Measurements from ENCODE around the gene TTLL3. TPM values are rescaled to one million over a fixed set of nuclear protein-coding genes. Genes with fewer than 3 reads are reported as not detected.

Gene TTLL3
- total RNA-seq, 3 donors from 2014 or later (not counting 1 experiment from before 2014, with no cell fraction given) = 133 to 137 (median 136) TPM

- WGBS (ENCODE audit: insufficient coverage) = 94% methylated on average over 13 of the region's 13 CpGs
- Histone ChIP-seq H3K4me1 (ENCODE audit: control insufficient read depth, insufficient read depth, low read length) (peaks cover 15% of the 10 kb centered on the region), H3K27ac (ENCODE audit: low read length) (no peak overlapping the region), H3K9me3 (ENCODE audit: control insufficient read depth, insufficient read depth, low read length) (no peaks in the 10 kb centered on the region), H3K36me3 (ENCODE audit: control insufficient read depth, insufficient read depth, low read length) (peaks cover 62% of the 10 kb centered on the region), H3K27me3 (ENCODE audit: control insufficient read depth, insufficient read depth, low read length) (no peaks in the 10 kb centered on the region), H3K4me3 (ENCODE audit: low read length) (no peak overlapping the region)
- H3K9me3 Mint-ChIP-seq = no peaks in the 10 kb centered on the region
- peaks cover 42 to 56% of the 10 kb centered on the region in 2 donors for H3K4me1 Mint-ChIP-seq
- H3K4me3 Mint-ChIP-seq = no peak overlapping the region
- intact Hi-C loops (cut with micrococcal nuclease) = no loop called here
- no peaks in the 10 kb centered on the region for H3K27me3 Mint-ChIP-seq (ENCODE audit: low read depth in 2 of 2)
- DNase-seq (peak in 1 of 2 donors; percentile 32), ATAC-seq (no peak)
- H3K36me3 Mint-ChIP-seq = peaks cover 21% of the 10 kb centered on the region
- TF ChIP-seq CTCF (IDR thresholded peaks at IDR 0.05) = no peak
- peak overlapping the region in 1 of 2 donors; percentile 22 for H3K27ac Mint-ChIP-seq
These were observed 23.0 kb upstream of the TTLL3 start for GRCh38 chr3:9786825-9787669.

GRCh38 chr3:9787714-9788113 is 22.3 kb upstream of the TTLL3 start:
- peaks cover 21% of the 10 kb centered on the region for H3K36me3 Mint-ChIP-seq
- H3K9me3 Mint-ChIP-seq = no peaks in the 10 kb centered on the region
- peaks cover 58% of the 10 kb centered on the region for H3K36me3 ChIP-seq (ENCODE audit: control insufficient read depth, insufficient read depth, low read length)
- peaks cover 11% of the 10 kb centered on the region for H3K4me1 ChIP-seq (ENCODE audit: control insufficient read depth, insufficient read depth, low read length)
- H3K27me3 Mint-ChIP-seq (ENCODE audit: low read depth in 2 of 2) = no peaks in the 10 kb centered on the region
- TF ChIP-seq CTCF (IDR thresholded peaks at IDR 0.05) = no peak
- peaks cover 36 to 50% of the 10 kb centered on the region in 2 donors for H3K4me1 Mint-ChIP-seq
- H3K27me3 ChIP-seq (ENCODE audit: control insufficient read depth, insufficient read depth, low read length) = no peaks in the 10 kb centered on the region
- ATAC-seq = no peak
- no peak overlapping the region for H3K27ac ChIP-seq (ENCODE audit: low read length)
- no peak overlapping the region for H3K4me3 Mint-ChIP-seq
- WGBS (ENCODE audit: insufficient coverage) = 90% methylated on average over 6 of the region's 6 CpGs
- intact Hi-C loops (cut with micrococcal nuclease) = no loop called here
- no peak overlapping the region for H3K4me3 ChIP-seq (ENCODE audit: low read length)
- DNase-seq = no peak
- H3K9me3 ChIP-seq (ENCODE audit: control insufficient read depth, insufficient read depth, low read length) = no peaks in the 10 kb centered on the region
- H3K27ac Mint-ChIP-seq = peak overlapping the region in 1 of 2 donors; percentile 22

- no peaks in the 10 kb centered on the region for H3K27me3 ChIP-seq (ENCODE audit: control insufficient read depth, insufficient read depth, low read length)
- no peaks in the 10 kb centered on the region for H3K9me3 Mint-ChIP-seq
- intact Hi-C loops (cut with micrococcal nuclease) = loop anchor here (5.0 kb wide), 1 partner anchor 59 kb away; the partner anchor contains the start of gene BRPF1
- no peaks in the 10 kb centered on the region for H3K9me3 ChIP-seq (ENCODE audit: control insufficient read depth, insufficient read depth, low read length)
- H3K36me3 ChIP-seq (ENCODE audit: control insufficient read depth, insufficient read depth, low read length) = peaks cover 39% of the 10 kb centered on the region
- ATAC-seq (no peak), DNase-seq (no peak)
- no peak overlapping the region for H3K4me3 ChIP-seq (ENCODE audit: low read length)
- peaks cover 53 to 72% of the 10 kb centered on the region in 2 donors for H3K4me1 Mint-ChIP-seq
- peak overlapping the region; percentile 94 to 99 for H3K27ac Mint-ChIP-seq
- peak overlapping the region; percentile 88 for H3K27ac ChIP-seq (ENCODE audit: low read length)
- peaks cover 13% of the 10 kb centered on the region for H3K36me3 Mint-ChIP-seq
- 98% methylated on average over 11 of the region's 11 CpGs for WGBS (ENCODE audit: insufficient coverage)
- H3K4me1 ChIP-seq (ENCODE audit: control insufficient read depth, insufficient read depth, low read length) = peaks cover 38% of the 10 kb centered on the region
- TF ChIP-seq CTCF (IDR thresholded peaks at IDR 0.05) = no peak
- no peaks in the 10 kb centered on the region for H3K27me3 Mint-ChIP-seq (ENCODE audit: low read depth in 2 of 2)
- H3K4me3 Mint-ChIP-seq = peak overlapping the region; percentile 92
These were observed 18.9 kb upstream of the TTLL3 start for GRCh38 chr3:9791127-9791526.
